ENCODE measurements around the gene TWSG1. TPM values are rescaled to one million over a fixed set of nuclear protein-coding genes. Genes with fewer than 3 reads are reported as not detected.

The TWSG1 gene
- total RNA-seq, 1 experiment from 2014 or later, result 43.7 TPM

DNA sequence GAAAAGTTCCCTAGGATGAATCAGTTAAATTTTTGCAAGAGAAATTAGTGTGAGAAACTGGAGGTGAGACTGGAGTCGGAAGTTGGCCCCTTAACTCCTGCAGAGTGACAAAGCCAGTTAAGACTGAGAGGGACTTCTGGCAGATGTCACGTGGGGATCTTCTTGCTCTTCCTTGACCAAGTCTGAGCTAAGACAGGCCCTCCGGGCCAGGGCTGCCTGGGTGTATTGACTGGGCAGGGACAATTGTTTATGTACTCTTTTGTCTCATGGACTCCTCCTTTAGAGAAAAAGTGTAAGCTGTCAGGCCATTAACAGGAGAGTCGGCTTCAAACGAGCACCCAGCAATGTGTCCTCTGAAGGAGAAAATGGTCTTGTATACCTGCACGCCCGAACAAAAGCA is 92.2 kb downstream of the TWSG1 start:
- ChIA-PET CTCF (no interaction called here), POLR2A (no interaction called here)
- intact Hi-C loops (cut with micrococcal nuclease; ENCODE audit: unreplicated experiment), result no loop called here
- TF ChIP-seq CTCF (IDR thresholded peaks at IDR 0.05; ENCODE audit: insufficient read depth in 1 of 2, low read depth in 1 of 2, low read length in 1 of 2, severe bottlenecking in 1 of 2, unreplicated experiment in 1 of 2), result no peak
- Histone ChIP-seq H3K4me1 (no peaks in the 10 kb centered on the region), H3K4me3 (ENCODE audit: low read depth, low read length) (no peak overlapping the region), H3K9me3 (peaks cover 7% of the 10 kb centered on the region; the same call in 1 of the 2 replicates), H3K36me3 (ENCODE audit: control insufficient read depth, insufficient read depth, low read length) (no peaks in the 10 kb centered on the region), H3K27me3 (replicated peaks; ENCODE audit: control insufficient read depth, insufficient read depth, low read length) (no peaks in the 10 kb centered on the region)
- DNase-seq, result no peak
- no peaks in the 10 kb centered on the region for H3K27me3 Mint-ChIP-seq (ENCODE audit: insufficient read depth, unreplicated experiment)
- H3K9me3 Mint-ChIP-seq (ENCODE audit: unreplicated experiment), result peaks cover 7% of the 10 kb centered on the region
- no TSS peak for BruUV-seq (replicated peaks)
- no peak overlapping the region for H3K4me3 Mint-ChIP-seq (ENCODE audit: unreplicated experiment)
- H3K4me1 Mint-ChIP-seq (ENCODE audit: low read depth, unreplicated experiment), result no peaks in the 10 kb centered on the region
- H3K36me3 Mint-ChIP-seq (ENCODE audit: insufficient read depth, unreplicated experiment), result no peaks in the 10 kb centered on the region
- no peak overlapping the region for H3K27ac Mint-ChIP-seq (ENCODE audit: unreplicated experiment)

- no TSS peak for BruUV-seq (replicated peaks)
Observed at GRCh38 chr18:9428301-9428706, 93.7 kb downstream of the TWSG1 start.

DNA sequence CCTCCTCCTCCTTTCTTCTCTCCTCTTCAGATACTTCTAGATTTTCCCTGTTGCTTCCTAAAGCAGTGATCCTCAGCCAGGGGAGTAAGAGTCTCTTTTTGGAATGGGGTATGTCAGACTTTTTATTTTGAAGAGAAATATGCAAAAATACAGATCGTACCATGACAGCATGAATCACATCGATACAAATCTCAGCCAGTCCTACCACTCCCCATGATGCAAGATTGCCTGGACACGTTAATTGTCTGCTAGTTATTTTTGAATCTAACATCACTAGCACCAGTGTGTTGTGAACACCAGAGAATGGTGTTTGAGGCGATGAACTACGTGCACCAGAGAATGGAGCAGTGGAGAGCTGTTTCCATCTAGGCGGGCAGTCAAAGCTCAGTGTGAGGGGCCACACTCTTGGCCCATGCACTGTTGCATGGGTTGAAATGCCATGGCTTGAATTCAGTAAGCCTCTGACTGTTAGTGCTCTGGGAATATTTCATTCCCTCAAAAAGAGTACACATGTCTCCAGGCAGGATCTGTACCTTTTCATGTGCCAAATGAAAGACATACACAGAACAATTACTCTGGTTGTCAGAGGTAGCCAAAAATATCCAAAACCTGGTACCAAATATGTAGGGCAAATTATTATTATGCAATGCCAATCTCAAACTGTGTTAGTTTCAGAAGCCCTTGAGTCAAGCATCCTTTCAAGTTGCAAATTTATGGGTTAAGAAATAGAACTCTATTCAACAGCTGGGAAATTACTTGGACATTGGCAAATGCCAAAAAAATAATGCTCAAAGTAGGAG is 94.5 kb downstream of the TWSG1 start:
- no peaks in the 10 kb centered on the region for H3K9me3 ChIP-seq
- intact Hi-C loops (cut with micrococcal nuclease; ENCODE audit: unreplicated experiment), result no loop called here
- H3K4me1 ChIP-seq, result no peaks in the 10 kb centered on the region
- H3K27me3 ChIP-seq (replicated peaks; ENCODE audit: control insufficient read depth, insufficient read depth, low read length), result no peaks in the 10 kb centered on the region
- no peaks in the 10 kb centered on the region for H3K36me3 Mint-ChIP-seq (ENCODE audit: insufficient read depth, unreplicated experiment)
- H3K36me3 ChIP-seq (ENCODE audit: control insufficient read depth, insufficient read depth, low read length), result no peaks in the 10 kb centered on the region
- POLR2A ChIA-PET, result no interaction called here
- peaks cover 7% of the 10 kb centered on the region for H3K9me3 Mint-ChIP-seq (ENCODE audit: unreplicated experiment)
- no peak overlapping the region for H3K4me3 Mint-ChIP-seq (ENCODE audit: unreplicated experiment)
- BruUV-seq (replicated peaks), result no TSS peak
- TF ChIP-seq CTCF (IDR thresholded peaks at IDR 0.05; ENCODE audit: insufficient read depth in 1 of 2, low read depth in 1 of 2, low read length in 1 of 2, severe bottlenecking in 1 of 2, unreplicated experiment in 1 of 2), result no peak
- CTCF ChIA-PET, result no interaction called here
- no peaks in the 10 kb centered on the region for H3K4me1 Mint-ChIP-seq (ENCODE audit: low read depth, unreplicated experiment)
- no peak overlapping the region for H3K27ac Mint-ChIP-seq (ENCODE audit: unreplicated experiment)
- no peak for DNase-seq
- no peaks in the 10 kb centered on the region for H3K27me3 Mint-ChIP-seq (ENCODE audit: insufficient read depth, unreplicated experiment)
- no peak overlapping the region for H3K4me3 ChIP-seq (ENCODE audit: low read depth, low read length)

More at GRCh38 chr18:9428301-9428706, 93.7 kb downstream of the TWSG1 start:
- no peak for TF ChIP-seq CTCF (IDR thresholded peaks at IDR 0.05; ENCODE audit: insufficient read depth in 1 of 2, low read depth in 1 of 2, low read length in 1 of 2, severe bottlenecking in 1 of 2, unreplicated experiment in 1 of 2)
- Mint-ChIP-seq H3K36me3 (ENCODE audit: insufficient read depth, unreplicated experiment) (no peaks in the 10 kb centered on the region), H3K4me1 (ENCODE audit: low read depth, unreplicated experiment) (no peaks in the 10 kb centered on the region), H3K27ac (ENCODE audit: unreplicated experiment) (no peak overlapping the region), H3K27me3 (ENCODE audit: insufficient read depth, unreplicated experiment) (no peaks in the 10 kb centered on the region), H3K4me3 (ENCODE audit: unreplicated experiment) (no peak overlapping the region), H3K9me3 (ENCODE audit: unreplicated experiment) (peaks cover 7% of the 10 kb centered on the region)
- intact Hi-C loops (cut with micrococcal nuclease; ENCODE audit: unreplicated experiment), result no loop called here
- no peak for DNase-seq
- Histone ChIP-seq H3K36me3 (ENCODE audit: control insufficient read depth, insufficient read depth, low read length) (no peaks in the 10 kb centered on the region), H3K9me3 (peaks cover 6% of the 10 kb centered on the region; the same call in 1 of the 2 replicates), H3K4me3 (ENCODE audit: low read depth, low read length) (no peak overlapping the region), H3K4me1 (no peaks in the 10 kb centered on the region), H3K27me3 (replicated peaks; ENCODE audit: control insufficient read depth, insufficient read depth, low read length) (no peaks in the 10 kb centered on the region)
- CTCF ChIA-PET, result no interaction called here
- POLR2A ChIA-PET, result no interaction called here
